ENCODE measurements around the gene CFAP46.

GRCh38 chr10:132985546-132985900, 43.2 kb upstream of the CFAP46 start:
- TF ChIP-seq CTCF (conservative IDR thresholded peaks at IDR 0.05 in 1 of 2, IDR thresholded peaks at IDR 0.05 in 1 of 2; ENCODE audit: extremely low read depth in 1 of 2, insufficient read depth in 1 of 2, low read depth in 1 of 2, low read length in 2 of 2) (no peak), EZH2 (IDR thresholded peaks at IDR 0.05; ENCODE audit: borderline replicate concordance, low read length) (no peak)
